Measurements from ENCODE around the gene RUFY1.
"Not testable (repeated sequence)": the region's sequence is repeated elsewhere in the genome, so short reads cannot be mapped to it uniquely, and the experiment has no call there.

GRCh38 chr5:179644766-179645165, 94.4 kb downstream of the RUFY1 start:
- not testable (repeated sequence) for TF ChIP-seq ZNF274 (IDR thresholded peaks at IDR 0.05; ENCODE audit: low read depth, low read length); YY1 (IDR thresholded peaks at IDR 0.05; ENCODE audit: insufficient read depth, insufficient read length)
